ENCODE measurements around the gene RAG1. TPM values are rescaled to one million over a fixed set of nuclear protein-coding genes. Genes with fewer than 3 reads are reported as not detected.

RAG1 gene
- total RNA-seq, 2 donors from 2014 or later = 0.13 to 0.29 TPM

DNA sequence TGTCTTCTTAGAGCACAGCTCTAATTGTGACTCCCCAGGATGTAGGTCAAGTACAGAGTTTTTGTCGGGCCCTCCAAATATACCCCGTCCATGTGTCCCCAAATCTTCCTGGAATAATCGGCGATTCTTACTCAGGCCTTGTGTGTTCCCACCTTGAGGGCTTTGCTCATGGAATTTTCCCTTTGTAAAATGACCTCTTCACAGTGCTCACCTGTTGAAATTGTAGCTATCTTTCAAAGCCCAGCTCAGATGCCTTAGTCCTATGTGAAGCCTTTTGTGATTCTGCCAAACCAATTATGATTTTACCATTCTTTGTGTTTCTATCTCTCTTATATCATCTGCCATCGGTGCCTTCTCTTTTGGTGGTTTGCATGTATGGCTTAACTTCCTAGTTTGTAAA, 60.3 kb downstream of the RAG1 start:
- Mint-ChIP-seq H3K4me3 (no peak overlapping the region), H3K27me3 (peaks cover 4% of the 10 kb centered on the region), H3K9me3 (no peaks in the 10 kb centered on the region), H3K4me1 (no peaks in the 10 kb centered on the region), H3K36me3 (ENCODE audit: low read depth) (no peaks in the 10 kb centered on the region), H3K27ac (no peak overlapping the region)
- no peak for ATAC-seq (replicated peaks)

DNA sequence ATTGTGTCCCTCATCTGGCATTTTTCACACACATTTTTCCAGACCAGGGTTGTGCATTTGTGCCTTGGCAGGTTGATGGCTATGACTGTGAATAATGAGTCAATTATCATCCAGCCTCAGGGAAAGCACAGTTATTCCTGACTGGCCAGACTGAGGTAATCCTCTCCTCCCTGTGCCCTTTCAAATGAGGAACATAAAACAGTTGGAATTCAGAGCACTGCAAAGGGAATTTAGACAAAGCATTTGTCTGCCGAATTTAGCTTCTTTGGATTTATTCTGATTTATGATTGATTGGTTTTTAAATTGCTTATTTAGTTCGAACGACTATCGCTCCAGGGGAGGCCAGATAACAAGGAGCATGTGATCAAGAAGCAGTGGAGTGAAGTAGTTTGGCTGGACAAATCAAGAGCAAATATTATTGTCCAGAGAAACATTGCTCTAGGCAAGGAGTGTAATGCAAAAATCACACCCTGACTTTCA, 61.0 kb downstream of the RAG1 start:
- Mint-ChIP-seq H3K27me3 (peaks cover 4% of the 10 kb centered on the region), H3K4me1 (no peaks in the 10 kb centered on the region), H3K36me3 (ENCODE audit: low read depth) (peaks cover 2% of the 10 kb centered on the region), H3K4me3 (no peak overlapping the region), H3K27ac (no peak overlapping the region), H3K9me3 (no peaks in the 10 kb centered on the region)
- no peak for ATAC-seq (replicated peaks)

Other genes with a start within 250 kb of the RAG1 start
- gene TRAF6, start 57.7 kb upstream of the RAG1 start, total RNA-seq = 10 to 100 TPM in 1 of 2 donors, 1 to 10 TPM in 1; 8.7 to 10.7 TPM
- 1 to 10 TPM in 1 of 2 donors, under 1 TPM in 1; 0.80 to 1.3 TPM for gene IFTAP, start 26.5 kb downstream of the RAG1 start, total RNA-seq
- gene RAG2, start 30.2 kb downstream of the RAG1 start, total RNA-seq = not detected